Heart right ventricle (tissue), 16 donors: ENCODE measurements around the gene ZNF469. TPM values are rescaled to one million over a fixed set of nuclear protein-coding genes. Genes with fewer than 3 reads are reported as not detected.

Experiments
- ATAC-seq, 8 donors: fragments of 200-7000 bp; cut with Tn5 transposase; one replicate each; pipeline ENCODE4 v1.9.1; 2020; ENCODE audit warnings: mild to moderate bottlenecking in 8 of 8, moderate library complexity in 8 of 8, moderate number of reproducible peaks in 1 of 8
- DNase-seq, 2 donors: peaks; one replicate each; pipeline ENCODE4 v3.0.0-alpha.2; 2020
- H3K27ac ChIP-seq, 10 donors: fragments of 200-600 bp; sonication (generic) in 2 of 10; one replicate each; pipeline versions ENCODE4 v1.5.0 to v1.8.0; 2020 to 2022; ENCODE audit warnings: mild to moderate bottlenecking in 3 of 10
- H3K27me3 ChIP-seq, 7 donors: fragments of 200-600 bp; one replicate each; pipeline ENCODE4 v1.8.0; 2021 to 2022; ENCODE audit warnings: mild to moderate bottlenecking in 2 of 7
- H3K36me3 ChIP-seq, 9 donors: fragments of 200-600 bp; sonication (generic) in 1 of 9; one replicate each; pipeline versions ENCODE4 v1.5.0 to v1.8.0; 2020 to 2022; ENCODE audit warnings: mild to moderate bottlenecking in 2 of 9
- H3K4me1 ChIP-seq, 9 donors: fragments of 200-600 bp; sonication (generic) in 1 of 9; one replicate each; pipeline versions ENCODE4 v1.5.0 to v1.8.0; 2020 to 2022; ENCODE audit warnings: mild to moderate bottlenecking in 4 of 9
- H3K4me3 ChIP-seq, 10 donors: fragments of 200-600 bp; sonication (generic) in 2 of 10; one replicate each; pipeline versions ENCODE4 v1.5.0 to v1.8.0; 2020 to 2022; ENCODE audit warnings: mild to moderate bottlenecking in 7 of 10, moderate library complexity in 2 of 10
- H3K9me3 ChIP-seq, 11 donors: fragments of 200-600 bp in 10 of 11; sonication (generic) in 2 of 11; one replicate each; pipeline versions ENCODE4 v1.5.0 to v1.8.0; 2013 to 2022; ENCODE audit warnings: mild to moderate bottlenecking in 2 of 11, control low read depth in 1 of 11, moderate library complexity in 1 of 11
- WGBS, 2 donors: extraction: QIAGEN DNeasy Blood & Tissue Kit; methylation state at CpG; one replicate each; pipeline ENCODE4 v1.1.7; 2013; ENCODE audit warnings: inconsistent platforms in 1 of 2; 5-methylcytosine and 5-hydroxymethylcytosine counted together
- intact Hi-C, 10 donors: fragments of 100-400 bp; cut with DNase I; formaldehyde crosslinking; loops; one replicate each; pipeline versions ENCODE4 v1.11.1 to v1.14.2; 2022
- polyA plus RNA-seq, 2 donors: library from polyadenylated mRNA; stranded (reverse); fragments of 200-250 nt; gene quantifications; one replicate each; pipeline ENCODE4 v1.2.3, GENCODE V29; 2013
- total RNA-seq, 10 donors: library from RNA; stranded (reverse); fragmentation: NEBNext Ultra II Directional in 3 of 10; extraction: Animal tissue kit (Norgen Biotek cat#: 25700) in 3 of 10; gene quantifications; one replicate each; pipeline versions ENCODE4 v1.2.1 to v1.2.4, GENCODE V29; 2021 to 2023
- TF ChIP-seq, protein P1 (sequence below), 9 donors: fragments of 200-600 bp; sonication (generic) in 2 of 9; IDR thresholded peaks; one replicate each; pipeline versions ENCODE4 v1.5.0 to v1.8.0; 2021 to 2022; ENCODE audit warnings: antibody characterized with exemption in 9 of 9, mild to moderate bottlenecking in 5 of 9, moderate library complexity in 1 of 9
- donor health status: Arrhythmogenic right ventricular cardiomyopathy.
- donor health status: ischemic (EF 13 %, LVEDD 7.1; RV severe dilation, severe dysfunction).
- donor health status: healthy with polysubstance abuse.
- donor health status: DM: no; HTN: yes; CAD: no.
- donor health status: DM: no; HTN: no; CAD: no.
- donor health status: ischemic (EF 25% LVEDD 6.9; RV normal size, moderate dysfunction).
- donor health status: ischemic (EF 25% LVEDD 5.7; RV mildly dilated, moderate dysfunction).
- donor health status: healthy.
- donor health status: DM: yes; HTN: yes; CAD: no.
- donor health status: Ischemic cardiomyopathy.
- donor health status: ischemic (EF 35%, LVEDD 5.7; RV mildly dilated, moderate dysfunction).
- donor health status: nonischemic (EF 11% LVEDD 7.7; RV severe dilation, severe dysfunction).
- donor health status: DM: yes; HTN: yes; CAD: no.
- donor health status: PGD.
- donor health status: ischemic (EF 29% LVEDD 5.4; RV normal size, mild dysfunction).
- donor health status: nonischemic (EF 23%, LVEDD 6.1; RV moderate dilation, normal function).

Gene ZNF469
- total and polyA plus RNA-seq, 12 donors, result 0.23 to 1.7 (median 1.00) TPM

DNA sequence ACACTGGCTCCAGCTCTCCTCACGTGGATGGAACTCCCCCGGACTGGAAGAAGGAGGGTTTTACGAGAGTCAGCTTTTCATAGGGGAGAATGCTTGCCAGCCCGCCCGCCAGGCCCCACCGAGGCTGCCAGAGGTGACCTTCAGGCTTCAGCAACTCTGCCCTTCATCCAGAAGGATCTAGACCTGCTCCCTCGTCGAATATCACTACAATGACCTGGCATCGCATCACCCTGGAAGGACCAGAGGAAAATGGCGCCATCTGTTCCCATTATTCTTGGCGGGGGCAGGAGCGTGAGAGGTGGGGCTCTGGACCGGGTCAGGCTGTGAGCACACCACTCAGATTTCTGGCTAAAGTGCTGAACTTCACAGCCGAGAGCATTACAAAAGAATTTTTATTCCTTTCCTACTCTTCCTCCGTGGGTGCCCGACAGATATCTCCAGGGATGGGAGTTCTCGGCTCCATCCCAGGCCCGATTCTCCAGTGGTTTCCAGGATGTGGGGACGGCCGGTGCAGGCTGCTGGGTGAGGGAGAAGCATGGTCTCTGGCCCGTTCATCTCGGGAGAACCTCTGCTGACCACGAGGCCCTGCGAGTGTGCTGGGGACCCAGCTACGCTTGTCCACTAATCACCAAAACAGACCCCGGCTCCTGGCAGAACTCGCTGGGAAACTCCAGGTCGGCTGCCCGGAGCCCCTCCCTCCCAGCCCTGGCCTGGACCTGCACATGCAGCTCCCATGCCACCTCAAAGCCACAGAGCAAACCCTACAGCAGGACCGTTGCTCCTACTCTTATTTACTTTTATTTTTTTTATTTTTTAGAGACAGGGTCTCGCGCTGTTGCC is 36.8 kb upstream of the ZNF469 start:
- ATAC-seq (no peak), DNase-seq (no peak)

GRCh38 chr16:88346680-88347505 is 35.9 kb upstream of the ZNF469 start:
- intact Hi-C loops, result no loop called here
- Histone ChIP-seq H3K9me3 (peaks cover 0 to 13% (median 0%) of the 10 kb centered on the region in 11 donors), H3K4me1 (no peaks in the 10 kb centered on the region), H3K36me3 (no peaks in the 10 kb centered on the region), H3K27me3 (no peaks in the 10 kb centered on the region), H3K27ac (no peak overlapping the region), H3K4me3 (no peak overlapping the region)
- WGBS, 2 donors, result 87 to 93% methylated on average over 26 of the region's 26 CpGs
- TF ChIP-seq, protein P1, sequence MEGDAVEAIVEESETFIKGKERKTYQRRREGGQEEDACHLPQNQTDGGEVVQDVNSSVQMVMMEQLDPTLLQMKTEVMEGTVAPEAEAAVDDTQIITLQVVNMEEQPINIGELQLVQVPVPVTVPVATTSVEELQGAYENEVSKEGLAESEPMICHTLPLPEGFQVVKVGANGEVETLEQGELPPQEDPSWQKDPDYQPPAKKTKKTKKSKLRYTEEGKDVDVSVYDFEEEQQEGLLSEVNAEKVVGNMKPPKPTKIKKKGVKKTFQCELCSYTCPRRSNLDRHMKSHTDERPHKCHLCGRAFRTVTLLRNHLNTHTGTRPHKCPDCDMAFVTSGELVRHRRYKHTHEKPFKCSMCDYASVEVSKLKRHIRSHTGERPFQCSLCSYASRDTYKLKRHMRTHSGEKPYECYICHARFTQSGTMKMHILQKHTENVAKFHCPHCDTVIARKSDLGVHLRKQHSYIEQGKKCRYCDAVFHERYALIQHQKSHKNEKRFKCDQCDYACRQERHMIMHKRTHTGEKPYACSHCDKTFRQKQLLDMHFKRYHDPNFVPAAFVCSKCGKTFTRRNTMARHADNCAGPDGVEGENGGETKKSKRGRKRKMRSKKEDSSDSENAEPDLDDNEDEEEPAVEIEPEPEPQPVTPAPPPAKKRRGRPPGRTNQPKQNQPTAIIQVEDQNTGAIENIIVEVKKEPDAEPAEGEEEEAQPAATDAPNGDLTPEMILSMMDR (IDR thresholded peaks at IDR 0.05), result no peak
- ATAC-seq, result no peak
- no peak for DNase-seq

More for the DNA sequence above, 36.8 kb upstream of the ZNF469 start:
- Histone ChIP-seq H3K27ac (no peak overlapping the region), H3K36me3 (no peaks in the 10 kb centered on the region), H3K9me3 (peaks cover 0 to 13% (median 0%) of the 10 kb centered on the region in 11 donors), H3K4me1 (no peaks in the 10 kb centered on the region), H3K4me3 (no peak overlapping the region), H3K27me3 (peaks cover 0 to 5% (median 0%) of the 10 kb centered on the region in 7 donors)
- intact Hi-C loops, result no loop called here
- TF ChIP-seq, protein P1 (IDR thresholded peaks at IDR 0.05), result no peak
- WGBS, 2 donors, result 76 to 81% methylated on average over 32 of the region's 32 CpGs

DNA sequence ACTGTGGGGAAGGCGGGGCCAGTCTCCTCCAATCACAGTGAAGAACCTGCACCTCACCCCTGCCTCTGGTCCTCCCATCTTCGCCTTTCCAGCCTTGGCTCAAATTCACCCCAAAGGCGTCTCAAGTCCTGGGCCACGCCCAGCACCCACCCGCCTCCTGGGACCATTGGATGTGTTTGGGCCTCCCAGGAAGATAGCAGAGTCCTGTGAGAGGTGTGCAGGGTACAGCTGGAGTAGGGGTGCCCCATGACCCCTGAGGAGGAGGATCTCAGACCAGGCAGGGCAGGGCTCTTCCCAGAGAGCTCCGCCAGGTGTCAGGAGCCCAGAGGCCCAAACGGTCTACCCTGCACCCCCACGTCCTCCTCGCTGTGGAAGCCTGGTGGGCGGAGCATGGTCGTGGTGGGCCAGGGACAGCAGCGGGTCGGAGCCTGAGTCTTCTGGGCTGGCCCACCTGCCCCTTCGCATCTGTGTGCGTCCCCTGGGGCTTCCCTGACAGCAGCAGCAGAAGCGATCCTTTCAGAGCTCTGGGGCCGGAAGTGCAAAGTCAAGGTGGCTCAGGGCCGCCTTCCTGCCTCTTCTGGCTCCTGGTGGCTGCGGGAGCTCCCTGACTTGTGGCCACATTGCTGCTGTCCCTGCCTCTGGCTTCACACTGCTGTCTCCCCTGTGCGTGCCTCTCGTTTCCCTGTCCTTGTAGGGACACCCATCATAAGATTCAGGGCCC is 34.9 kb upstream of the ZNF469 start:
- peaks cover 0 to 12% (median 0%) of the 10 kb centered on the region in 11 donors for H3K9me3 ChIP-seq

More for the DNA sequence above, 34.9 kb upstream of the ZNF469 start:
- ATAC-seq (no peak), DNase-seq (no peak)
- intact Hi-C loops, result no loop called here
- 72 to 81% methylated on average over 21 of the region's 21 CpGs for WGBS, 2 donors
- H3K27ac ChIP-seq, result no peak overlapping the region
- H3K27me3 ChIP-seq, result no peaks in the 10 kb centered on the region
- TF ChIP-seq, protein P1 (IDR thresholded peaks at IDR 0.05), result no peak
- H3K4me1 ChIP-seq, result no peaks in the 10 kb centered on the region
- no peaks in the 10 kb centered on the region for H3K36me3 ChIP-seq
- H3K4me3 ChIP-seq, result no peak overlapping the region
